Heart left ventricle (tissue), 13 donors: ENCODE measurements around the gene FKBP5.

Experiments
- POLR2A ChIP-seq, 2 donors: fragments of 450-650 bp; IDR thresholded peaks; one replicate each; pipeline ENCODE4 v1.6.1; 2017; ENCODE audit warnings: antibody characterized with exemption in 2 of 2, mild to moderate bottlenecking in 2 of 2, moderate library complexity in 2 of 2
- TF ChIP-seq, protein P1 (sequence below), 12 donors: fragments of 200-600 bp; sonication (generic) in 4 of 12; IDR thresholded peaks; one replicate each; pipeline versions ENCODE4 v1.5.0 to v1.8.0; 2018 to 2022; ENCODE audit warnings: antibody characterized with exemption in 12 of 12, mild to moderate bottlenecking in 5 of 12
- donor health status: ischemic (EF 13 %, LVEDD 7.1; RV severe dilation, severe dysfunction).
- donor health status: DM: no; HTN: yes; CAD: no.
- donor health status: DM: no; HTN: no; CAD: no.
- donor health status: ischemic (EF 25% LVEDD 6.9; RV normal size, moderate dysfunction).
- donor health status: ischemic (EF 25% LVEDD 5.7; RV mildly dilated, moderate dysfunction).
- donor health status: ischemic (EF 35%, LVEDD 5.7; RV mildly dilated, moderate dysfunction).
- donor health status: nonischemic (EF 11% LVEDD 7.7; RV severe dilation, severe dysfunction).
- donor health status: DM: yes; HTN: yes; CAD: no.
- donor health status: PGD.
- donor health status: ischemic (EF 29% LVEDD 5.4; RV normal size, mild dysfunction).
- donor health status: nonischemic (EF 23%, LVEDD 6.1; RV moderate dilation, normal function).

DNA sequence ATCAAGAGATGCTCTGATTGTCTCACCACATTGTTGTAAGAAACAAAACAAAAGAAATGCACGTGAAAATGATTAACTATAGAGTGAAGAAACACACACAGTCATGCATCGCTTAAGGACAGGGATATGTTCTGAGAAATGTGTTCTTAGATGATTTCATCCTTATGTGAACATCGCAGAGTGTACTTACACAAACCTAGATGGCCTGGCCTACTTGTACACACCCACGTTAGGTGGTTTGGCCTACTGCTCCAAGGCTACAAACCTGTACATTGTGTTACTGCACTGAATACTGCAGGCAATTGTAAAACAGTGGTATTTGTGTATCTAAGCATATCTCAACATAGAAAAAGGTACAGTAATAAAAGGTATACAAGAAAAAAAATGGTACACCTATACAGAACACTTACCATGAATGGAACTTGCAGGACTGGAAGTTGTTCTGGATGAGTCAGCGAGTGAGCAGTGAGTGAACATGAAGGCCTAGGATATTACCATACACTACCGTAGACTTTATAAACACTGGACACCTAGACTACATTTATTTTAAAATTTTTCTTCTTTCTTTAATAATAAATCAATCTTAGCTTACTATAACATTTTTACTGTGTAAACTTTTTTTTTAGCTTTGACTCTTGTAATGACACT, 48.6 kb downstream of the FKBP5 start:
- TF ChIP-seq, protein P1, sequence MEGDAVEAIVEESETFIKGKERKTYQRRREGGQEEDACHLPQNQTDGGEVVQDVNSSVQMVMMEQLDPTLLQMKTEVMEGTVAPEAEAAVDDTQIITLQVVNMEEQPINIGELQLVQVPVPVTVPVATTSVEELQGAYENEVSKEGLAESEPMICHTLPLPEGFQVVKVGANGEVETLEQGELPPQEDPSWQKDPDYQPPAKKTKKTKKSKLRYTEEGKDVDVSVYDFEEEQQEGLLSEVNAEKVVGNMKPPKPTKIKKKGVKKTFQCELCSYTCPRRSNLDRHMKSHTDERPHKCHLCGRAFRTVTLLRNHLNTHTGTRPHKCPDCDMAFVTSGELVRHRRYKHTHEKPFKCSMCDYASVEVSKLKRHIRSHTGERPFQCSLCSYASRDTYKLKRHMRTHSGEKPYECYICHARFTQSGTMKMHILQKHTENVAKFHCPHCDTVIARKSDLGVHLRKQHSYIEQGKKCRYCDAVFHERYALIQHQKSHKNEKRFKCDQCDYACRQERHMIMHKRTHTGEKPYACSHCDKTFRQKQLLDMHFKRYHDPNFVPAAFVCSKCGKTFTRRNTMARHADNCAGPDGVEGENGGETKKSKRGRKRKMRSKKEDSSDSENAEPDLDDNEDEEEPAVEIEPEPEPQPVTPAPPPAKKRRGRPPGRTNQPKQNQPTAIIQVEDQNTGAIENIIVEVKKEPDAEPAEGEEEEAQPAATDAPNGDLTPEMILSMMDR (IDR thresholded peaks at IDR 0.05): no peak
- no peak for TF ChIP-seq POLR2A (IDR thresholded peaks at IDR 0.05)
